Hepatocyte (in vitro differentiated cells): ENCODE data around the gene CNTNAP2.
"Not testable (repeated sequence)": the region's sequence is repeated elsewhere in the genome, so short reads cannot be mapped to it uniquely, and the experiment has no call there.

Source experiments
- EZH2 ChIP-seq: fragments of 200-600 bp; sonication (generic); IDR thresholded peaks from 2 replicates; pipeline ENCODE4 v1.6.1; 2016; ENCODE audit warnings: antibody characterized with exemption, mild to moderate bottlenecking, borderline replicate concordance
- EZH2phosphoT487 ChIP-seq: fragments of 200-600 bp; sonication (generic); IDR thresholded peaks from one replicate; pipeline ENCODE4 v1.6.1; 2018; ENCODE audit warnings: antibody characterized with exemption, mild to moderate bottlenecking, low read depth, moderate library complexity; ENCODE audit not compliant: unreplicated experiment, severe bottlenecking
- TF ChIP-seq, protein P1 (sequence below): fragments of 200-600 bp; sonication (generic); IDR thresholded peaks from 2 replicates; pipeline ENCODE4 v1.5.1; 2016; ENCODE audit warnings: antibody characterized with exemption, mild to moderate bottlenecking; ENCODE audit not compliant: poor library complexity

GRCh38 chr7:146905746-146906145, 789.1 kb downstream of the CNTNAP2 start:
- TF ChIP-seq, protein P1, sequence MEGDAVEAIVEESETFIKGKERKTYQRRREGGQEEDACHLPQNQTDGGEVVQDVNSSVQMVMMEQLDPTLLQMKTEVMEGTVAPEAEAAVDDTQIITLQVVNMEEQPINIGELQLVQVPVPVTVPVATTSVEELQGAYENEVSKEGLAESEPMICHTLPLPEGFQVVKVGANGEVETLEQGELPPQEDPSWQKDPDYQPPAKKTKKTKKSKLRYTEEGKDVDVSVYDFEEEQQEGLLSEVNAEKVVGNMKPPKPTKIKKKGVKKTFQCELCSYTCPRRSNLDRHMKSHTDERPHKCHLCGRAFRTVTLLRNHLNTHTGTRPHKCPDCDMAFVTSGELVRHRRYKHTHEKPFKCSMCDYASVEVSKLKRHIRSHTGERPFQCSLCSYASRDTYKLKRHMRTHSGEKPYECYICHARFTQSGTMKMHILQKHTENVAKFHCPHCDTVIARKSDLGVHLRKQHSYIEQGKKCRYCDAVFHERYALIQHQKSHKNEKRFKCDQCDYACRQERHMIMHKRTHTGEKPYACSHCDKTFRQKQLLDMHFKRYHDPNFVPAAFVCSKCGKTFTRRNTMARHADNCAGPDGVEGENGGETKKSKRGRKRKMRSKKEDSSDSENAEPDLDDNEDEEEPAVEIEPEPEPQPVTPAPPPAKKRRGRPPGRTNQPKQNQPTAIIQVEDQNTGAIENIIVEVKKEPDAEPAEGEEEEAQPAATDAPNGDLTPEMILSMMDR: not testable (repeated sequence)
- TF ChIP-seq EZH2phosphoT487, EZH2: not testable (repeated sequence)
